HuH-7 (cell line): ENCODE results near the gene TLDC2.
"Not testable (repeated sequence)": the region's sequence is repeated elsewhere in the genome, so short reads cannot be mapped to it uniquely, and the experiment has no call there.

Experiments used
- DNase-seq: peaks from one replicate; pipeline ENCODE4 v3.0.0; 2011; ENCODE audit warnings: low spot score

Gene TLDC2

DNA sequence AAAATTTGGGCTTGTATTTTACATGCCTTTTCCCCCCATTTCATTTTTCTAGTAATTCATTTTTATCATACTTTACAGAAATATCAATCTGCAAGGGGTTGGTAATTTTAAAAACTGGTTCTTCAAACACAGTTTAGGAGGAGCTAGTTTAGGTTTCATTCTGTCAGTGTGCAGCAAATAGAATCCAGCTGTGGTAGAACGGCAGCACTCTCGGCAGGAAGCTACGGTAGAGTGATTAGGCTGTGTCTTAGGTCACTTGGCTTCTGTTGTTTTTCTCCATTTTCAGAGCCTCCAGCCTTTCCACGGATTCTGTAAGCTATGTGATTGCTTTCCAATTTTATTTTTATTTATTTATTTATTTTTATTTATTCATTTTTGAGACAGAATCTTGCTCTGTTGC is 32.7 kb downstream of the TLDC2 start:
- DNase-seq: no peak

DNA sequence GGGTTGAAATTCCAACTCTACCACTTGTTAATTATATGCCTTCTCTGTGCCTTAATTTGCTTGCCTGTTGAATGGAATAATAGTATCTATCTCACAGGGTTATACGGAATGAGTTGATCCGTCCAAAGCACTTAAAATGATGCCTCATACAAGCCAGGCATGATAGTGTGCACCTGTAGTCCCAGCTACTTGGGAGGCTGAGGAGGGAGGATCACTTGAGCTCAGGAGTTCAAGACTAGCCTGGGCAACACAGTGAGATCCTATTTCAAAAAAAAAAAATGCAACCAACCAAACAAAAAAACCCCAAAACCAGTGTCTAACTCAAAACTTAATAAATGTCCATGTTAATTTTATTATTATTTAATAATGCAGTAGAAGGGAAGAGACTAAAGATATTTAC is 40.3 kb downstream of the TLDC2 start:
- no peak for DNase-seq

DNA sequence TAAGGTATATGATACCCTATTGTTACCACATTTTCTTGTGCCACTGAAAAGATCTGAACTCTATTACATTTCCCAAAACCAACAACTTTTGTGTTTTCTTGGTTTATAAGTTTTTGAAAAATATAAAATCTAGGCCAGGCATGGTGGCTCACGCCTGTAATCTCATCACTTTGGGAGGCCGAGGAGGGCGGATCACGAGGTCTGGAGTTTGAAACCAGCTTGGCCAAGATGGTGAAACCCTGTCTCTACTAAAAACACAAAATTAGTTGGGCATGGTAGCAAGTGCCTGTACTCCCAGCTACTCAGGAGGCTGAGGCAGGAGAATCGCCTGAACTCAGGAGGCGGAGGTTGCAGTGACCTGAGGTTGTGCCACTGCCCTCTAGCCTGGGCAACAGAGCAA is 41.3 kb downstream of the TLDC2 start:
- DNase-seq: no peak

DNA sequence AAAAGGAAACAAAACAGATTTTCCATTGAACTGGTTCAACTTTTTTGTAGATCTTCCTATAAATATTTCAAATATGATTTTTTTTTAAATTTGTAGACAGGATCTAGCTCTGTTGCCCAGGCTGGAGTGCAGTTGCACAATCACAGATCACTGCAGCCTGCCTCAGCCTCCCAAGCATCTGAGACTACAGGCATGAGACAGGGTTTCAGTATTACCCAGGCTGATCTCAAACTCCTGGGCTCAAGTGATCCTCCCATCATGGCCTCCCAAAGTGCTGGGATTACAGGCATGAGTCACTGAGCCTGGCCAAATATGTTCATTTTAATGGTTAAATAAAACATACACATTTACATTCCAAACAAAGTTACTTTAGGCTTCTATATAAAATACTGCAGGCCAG is 42.0 kb downstream of the TLDC2 start:
- no peak for DNase-seq

DNA sequence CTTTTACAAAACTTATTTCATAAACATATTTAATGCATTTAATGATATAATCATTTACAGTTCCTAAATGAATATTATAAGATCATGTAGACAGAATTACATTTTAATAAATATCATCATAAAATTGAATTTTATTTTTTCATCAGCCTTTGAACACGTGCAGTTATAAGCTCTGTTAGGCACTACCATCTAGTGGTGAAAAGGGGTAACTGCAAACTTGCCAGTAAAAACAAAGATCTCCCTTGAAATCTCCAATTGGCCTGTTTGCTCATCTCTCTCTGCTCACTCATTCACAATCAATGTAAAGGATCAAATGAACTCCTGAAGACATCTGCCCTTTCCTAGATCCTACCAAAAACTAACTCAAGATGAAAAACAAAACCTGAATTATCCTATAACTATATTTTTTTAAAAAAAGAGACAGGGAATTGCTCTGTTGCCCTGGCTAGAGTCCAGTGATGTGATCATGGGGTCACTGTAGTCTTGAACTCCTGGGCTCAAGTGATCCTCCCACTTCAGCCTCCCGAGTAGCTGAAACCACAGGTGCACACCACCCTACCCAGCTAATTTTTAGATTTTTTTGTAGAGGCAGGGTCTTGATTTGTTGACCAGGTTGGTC is 43.9 kb downstream of the TLDC2 start:
- DNase-seq: peak; percentile 26

DNA sequence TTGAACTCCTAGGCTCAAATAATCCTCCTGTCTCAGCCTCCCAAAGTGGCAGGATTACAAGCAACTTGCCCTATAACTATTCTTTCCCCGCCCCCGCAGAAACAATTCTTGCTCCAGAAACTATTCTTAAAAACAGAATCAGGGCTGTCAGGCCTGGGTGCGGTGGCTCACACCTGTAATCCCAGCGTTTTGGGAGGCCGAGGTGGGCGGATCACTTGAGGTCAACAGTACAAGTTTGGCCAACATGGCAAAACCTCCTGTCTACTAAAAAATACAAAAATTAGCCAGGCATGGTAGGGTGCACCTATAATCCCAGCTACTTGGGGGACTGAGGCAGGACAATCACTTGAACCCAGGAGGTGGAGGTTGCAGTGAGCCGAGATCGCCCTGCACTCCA is 44.4 kb downstream of the TLDC2 start:
- DNase-seq: no peak

DNA sequence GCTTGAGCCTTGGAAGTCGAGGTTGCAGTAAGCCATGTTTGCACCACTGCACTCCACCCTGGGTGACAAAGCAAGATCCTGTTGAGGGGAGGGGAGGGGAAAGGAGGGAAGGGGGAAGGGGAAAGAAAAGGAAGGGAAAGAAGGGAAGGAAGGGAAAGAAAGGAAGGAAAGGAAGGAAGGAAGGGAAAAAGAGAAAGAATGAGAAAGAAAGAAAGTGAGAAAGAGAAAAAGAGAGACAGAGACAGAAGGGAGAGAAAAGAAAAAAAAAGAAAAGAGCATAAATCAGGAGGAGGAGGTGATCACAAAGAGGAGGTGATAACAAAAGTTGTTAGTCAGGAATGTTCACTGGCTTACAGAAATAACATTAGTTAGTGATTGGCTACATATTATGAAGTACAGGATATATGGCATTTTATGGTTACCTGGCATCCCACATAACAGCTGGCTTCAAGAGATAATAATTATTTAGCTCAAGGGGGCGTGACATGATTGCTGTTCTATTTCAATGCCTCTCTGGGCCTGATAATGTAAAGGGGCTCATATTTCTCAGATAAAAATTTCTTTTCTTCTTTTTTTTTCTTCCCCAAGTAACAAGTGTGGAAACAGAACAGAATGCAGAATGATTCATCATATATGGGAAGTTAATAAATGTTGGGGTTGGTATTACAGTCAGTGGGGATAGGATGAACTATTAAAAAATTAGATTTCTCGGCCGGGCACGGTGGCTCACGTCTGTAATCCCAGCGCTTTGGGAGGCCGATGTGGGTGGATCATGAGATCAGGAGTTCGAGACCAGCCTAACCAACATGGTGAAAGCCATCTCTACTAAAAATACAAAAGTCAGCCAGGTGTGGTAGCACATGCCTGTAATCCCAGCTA is 48.5 kb downstream of the TLDC2 start:
- DNase-seq: no peak

DNA sequence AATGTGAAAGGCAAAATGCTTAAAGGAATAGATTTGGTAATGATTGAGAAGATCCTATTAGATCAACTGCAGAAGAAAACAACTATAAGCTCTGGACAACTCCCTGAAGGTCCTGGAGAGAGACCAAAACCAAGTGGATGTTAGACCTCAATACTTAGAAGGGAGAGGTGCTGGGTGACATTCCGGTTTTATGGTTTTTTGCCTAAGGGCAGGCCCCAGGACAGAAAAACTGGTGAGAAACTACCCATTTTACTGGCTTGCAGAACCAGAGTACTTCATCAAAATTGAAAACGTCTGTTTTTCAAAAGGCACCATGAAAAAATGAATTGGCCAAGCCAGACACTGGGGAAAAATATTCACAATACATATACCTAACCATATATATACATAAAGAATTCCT is 49.3 kb downstream of the TLDC2 start:
- DNase-seq: no peak

DNA sequence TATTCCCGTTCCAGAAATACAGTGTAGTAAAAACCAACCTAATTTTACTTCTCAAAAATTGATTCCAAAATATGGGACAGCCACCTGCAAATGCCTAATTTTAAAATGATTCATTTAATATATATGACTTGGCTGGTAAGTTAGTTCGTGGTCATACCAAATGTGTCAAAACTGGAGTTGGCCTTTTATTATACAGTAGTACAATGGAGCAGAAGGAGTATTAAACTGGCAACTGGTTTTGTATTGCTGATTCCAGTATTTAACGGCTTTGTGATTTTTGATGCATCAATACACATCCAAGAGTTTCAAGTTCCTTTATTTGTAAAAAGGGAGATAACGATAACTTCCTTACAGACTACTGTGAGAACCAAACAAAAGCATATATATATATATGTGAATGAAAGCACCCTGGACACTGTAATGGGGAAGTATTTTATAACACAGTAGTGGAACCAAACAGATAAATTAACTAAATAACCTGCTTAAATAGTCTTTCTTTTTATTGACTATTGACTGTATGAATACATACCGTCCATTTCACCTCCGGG is 50.8 kb downstream of the TLDC2 start:
- DNase-seq: no peak

DNA sequence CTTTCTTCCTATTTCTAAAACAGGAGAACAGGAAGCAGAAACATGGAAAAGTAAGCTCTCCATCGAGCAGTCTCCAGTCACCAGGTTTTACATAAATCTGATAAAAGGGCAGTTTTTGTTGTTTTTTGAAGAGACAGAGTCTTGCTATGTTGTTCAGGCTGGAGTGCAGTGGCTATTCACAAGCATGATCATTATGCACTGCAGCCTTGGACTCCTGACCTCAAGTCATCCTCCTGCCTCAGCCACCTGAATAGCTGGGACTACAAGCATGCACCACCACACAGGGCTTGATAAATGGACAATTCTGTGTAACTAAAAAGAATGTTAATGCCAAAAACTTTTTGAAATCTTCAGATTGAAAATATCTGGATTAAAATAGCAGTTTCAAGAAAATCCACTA is 51.8 kb downstream of the TLDC2 start:
- DNase-seq: no peak

DNA sequence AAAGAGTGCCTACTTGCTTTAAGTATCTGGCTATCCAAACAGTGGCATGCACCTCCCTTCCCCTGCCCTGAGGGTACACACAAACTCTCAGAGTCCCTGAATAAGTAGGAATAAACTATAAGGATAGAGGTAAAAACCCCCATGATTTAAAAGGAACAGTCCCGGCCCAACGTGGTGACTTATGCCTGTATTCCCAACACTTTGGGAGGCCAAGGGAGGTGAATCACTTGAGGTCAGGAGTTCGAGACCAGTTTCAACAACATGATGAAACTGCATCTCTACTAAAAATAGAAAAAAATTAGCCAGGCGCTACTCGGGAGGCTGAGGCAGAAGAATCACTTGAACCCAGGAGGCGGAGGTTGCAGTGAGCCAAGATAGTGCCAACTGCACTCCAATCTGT is 53.4 kb downstream of the TLDC2 start:
- DNase-seq: no peak

DNA sequence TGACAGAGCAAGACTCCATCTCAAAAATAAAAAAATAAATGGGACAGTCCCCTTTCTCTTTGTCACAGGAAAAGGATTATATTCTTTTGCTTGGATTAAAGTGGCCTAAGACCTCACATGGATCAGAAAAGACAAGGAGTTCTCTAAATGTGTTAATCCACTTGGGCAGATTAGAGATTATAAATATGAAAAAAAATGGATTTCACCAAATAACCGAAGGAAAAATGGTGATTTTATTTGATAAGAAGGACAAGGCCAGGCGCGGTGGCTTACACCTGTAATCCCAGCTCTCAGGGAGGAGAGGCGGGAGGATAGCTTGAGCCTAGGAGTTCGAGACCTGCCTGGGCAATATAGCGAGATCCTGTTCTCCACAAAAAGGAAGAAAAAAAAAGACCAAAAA is 53.8 kb downstream of the TLDC2 start:
- DNase-seq: no peak

DNA sequence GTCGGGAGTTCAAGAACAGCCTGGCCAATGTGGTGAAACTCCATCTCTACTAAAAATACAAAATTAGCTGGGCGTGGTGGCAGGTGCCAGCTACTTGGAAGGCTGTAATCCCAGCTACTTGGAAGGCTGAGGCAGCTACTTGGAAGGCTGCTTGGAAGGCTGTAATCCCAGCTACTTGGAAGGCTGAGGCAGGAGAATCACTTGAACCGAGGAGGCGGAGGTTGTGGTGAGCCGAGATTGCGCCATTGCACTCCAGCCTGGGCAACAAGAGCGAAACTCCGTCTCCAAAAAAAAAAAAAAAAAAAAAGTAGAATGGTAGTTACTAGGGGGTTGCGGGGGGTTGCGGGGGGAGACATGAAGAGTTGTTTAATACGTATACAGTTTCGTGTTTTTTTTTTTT is 56.1 kb downstream of the TLDC2 start:
- not testable (repeated sequence) for DNase-seq

DNA sequence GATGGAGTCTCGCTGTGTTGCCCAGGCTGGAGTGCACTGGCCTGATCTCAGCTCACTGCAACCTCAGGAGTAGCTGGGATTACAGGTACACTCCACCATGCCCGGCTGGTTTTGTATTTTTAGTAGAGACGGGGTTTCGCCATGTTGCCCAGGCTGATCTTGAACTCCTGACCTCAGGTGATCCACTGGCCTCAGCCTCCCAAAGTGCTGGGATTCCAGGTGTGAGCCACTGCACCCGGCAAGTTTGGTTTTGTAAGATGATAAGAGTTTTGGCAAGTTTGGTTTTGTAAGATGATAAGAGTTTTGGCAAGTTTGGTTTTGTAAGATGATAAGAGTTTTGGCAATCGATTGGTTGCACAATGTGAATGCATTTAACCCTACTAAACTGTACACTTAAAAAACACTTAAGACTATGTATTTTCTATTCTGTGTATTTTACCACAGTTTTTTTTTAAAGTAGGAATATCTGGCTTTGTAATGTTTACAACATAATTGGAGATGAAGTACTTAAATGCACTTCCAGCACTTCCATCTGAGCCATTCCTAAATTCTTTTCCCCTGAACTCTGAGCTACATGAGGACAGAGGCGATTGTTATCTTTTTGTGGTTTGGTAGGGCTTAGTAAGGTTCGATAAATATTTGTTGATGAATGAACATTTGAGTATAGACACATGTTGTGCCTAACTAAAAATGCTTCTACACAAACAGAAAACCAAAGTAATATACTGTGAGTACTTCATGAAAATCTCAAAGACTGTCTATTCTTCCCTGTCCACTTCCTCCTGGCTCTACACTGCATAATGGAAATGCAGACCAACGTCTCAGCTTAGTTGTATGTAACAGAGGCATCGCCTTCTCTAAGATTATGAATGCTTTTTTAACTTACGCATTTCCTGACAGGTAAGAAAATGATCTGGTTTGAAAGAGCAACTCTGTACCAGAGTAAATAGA is 56.8 kb downstream of the TLDC2 start:
- DNase-seq: no peak

DNA sequence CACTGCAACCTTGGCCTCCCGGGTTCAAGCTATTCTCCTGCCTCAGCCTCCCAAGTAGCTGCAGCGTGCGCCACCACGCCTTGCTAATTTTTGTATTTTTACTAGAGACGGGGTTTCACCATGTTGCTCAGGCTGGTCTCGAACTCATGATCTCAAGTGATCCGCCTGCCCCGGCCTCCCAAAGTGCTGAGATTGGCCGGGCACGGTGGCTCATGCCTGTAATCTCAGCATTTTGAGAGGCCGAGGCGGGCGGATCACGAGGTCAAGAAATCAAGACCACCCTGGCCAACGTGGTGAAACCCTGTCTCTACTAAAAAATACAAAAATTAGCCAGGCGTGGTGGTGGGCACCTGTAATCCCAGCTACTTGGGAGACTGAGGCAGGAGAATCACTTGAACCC is 57.6 kb downstream of the TLDC2 start:
- DNase-seq: not testable (repeated sequence)

DNA sequence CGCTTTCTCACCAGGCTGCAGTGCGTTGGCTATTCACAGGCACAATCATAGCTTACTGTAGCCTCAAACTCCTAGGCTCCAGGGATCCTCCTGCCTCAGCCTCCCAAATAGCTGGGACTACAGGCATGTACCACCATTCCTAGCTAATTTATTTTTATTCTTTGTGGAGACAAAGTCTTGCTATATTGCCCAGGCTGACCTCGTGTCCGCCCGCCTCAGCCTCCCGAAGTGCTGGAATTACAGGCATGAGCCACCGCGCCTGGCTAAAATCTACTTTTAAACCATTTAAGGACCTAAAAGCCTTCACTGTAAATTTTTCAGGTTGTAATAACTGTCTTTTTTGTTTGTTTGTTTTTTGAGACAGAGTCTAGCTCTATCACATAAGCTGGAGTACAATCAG is 60.4 kb downstream of the TLDC2 start:
- DNase-seq: no peak

DNA sequence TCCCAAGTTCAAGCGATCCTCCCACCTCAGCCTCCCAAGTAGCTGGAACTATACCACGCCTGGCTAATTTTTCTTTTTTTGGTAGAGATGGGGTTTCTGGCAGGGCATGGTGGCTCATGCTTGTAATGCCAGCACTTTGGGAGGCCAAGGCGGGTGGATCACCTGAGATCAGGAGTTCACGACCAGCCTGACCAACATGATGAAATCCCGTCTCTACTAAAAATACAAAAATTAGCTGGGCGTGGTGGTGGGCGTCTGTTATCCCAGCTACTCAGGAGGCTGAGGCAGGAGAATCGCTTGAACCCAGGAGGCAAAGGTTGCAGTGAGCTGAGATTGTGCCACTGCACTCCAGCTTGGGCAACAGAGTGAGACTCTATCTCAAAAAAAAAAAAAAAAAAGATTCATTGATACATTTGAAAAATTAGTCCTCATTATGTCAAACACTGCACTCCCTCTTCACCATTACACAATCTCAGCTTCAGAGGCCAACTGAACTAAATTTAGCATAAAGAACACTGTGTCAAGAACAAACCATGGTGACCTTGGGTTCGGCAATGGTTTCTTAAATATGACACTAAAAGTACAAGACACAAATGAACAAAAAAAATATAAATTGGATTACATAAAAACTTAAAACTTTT is 60.9 kb downstream of the TLDC2 start:
- DNase-seq: not testable (repeated sequence)

DNA sequence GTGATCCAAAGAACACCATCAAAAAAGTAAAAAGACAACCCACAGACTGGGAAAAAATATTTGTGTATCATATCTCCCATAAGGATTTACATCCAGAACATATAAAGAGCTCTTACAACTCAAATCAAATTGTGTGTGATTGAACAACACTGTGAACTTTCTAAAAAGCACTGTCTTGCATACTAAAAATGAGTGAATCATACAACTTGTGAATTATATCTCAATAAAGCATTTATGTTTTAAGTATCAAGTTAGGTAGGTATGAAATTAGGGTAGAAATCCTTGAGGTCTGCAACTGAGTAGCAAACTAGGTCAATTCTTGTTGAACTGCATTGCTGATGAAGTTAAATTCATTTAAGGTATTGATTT is 61.4 kb downstream of the TLDC2 start:
- DNase-seq: no peak

DNA sequence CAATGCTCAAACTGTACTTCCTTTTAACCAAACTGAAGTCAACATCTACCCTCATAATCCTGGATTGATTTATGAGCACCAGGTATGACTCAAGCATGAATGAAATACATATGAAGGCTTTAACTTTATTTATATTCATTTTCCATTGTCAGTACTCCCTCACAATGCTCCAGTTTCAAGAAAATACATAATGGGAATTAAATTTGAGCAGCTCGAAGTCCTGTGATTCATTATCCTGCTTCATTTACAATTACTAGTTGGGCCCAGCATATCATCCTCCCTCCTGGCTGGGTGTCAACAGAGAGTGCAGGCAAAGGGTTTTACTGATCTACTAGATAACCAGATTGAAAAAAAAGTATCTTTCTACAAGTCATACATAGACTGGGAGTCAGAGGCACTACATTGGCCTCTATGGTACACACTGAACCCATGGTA is 65.5 kb downstream of the TLDC2 start:
- DNase-seq: no peak
